Body of pancreas (tissue), 4 donors: ENCODE data around the gene SLC6A2. TPM values are rescaled to one million over a fixed set of nuclear protein-coding genes. Genes with fewer than 3 reads are reported as not detected.
A peak's percentile ranks its signal among the peaks of the same experiment; 100 is the strongest.

Experiments
- ATAC-seq: fragments of 150-250 bp; one replicate; pipeline ENCODE4 v1.9.1; 2016
- DNase-seq, 4 donors: peaks; one replicate each; pipeline ENCODE4 v3.0.0-alpha.2; 2019
- H3K27ac ChIP-seq, 4 donors: fragments of 200-600 bp; sonication (generic); 1 replicate in 3 of 4; 2 replicates in 1 of 4; pipeline versions ENCODE4 v1.5.1 to v1.6.1; 2016 to 2019; ENCODE audit warnings: mild to moderate bottlenecking in 1 of 4, mixed read lengths in 1 of 4, moderate library complexity in 1 of 4
- H3K27me3 ChIP-seq, 2 donors: fragments of 200-600 bp; sonication (generic); one replicate each; pipeline ENCODE4 v1.6.0; 2016; ENCODE audit warnings: mild to moderate bottlenecking in 1 of 2
- H3K36me3 ChIP-seq, 2 donors: fragments of 200-600 bp; sonication (generic); replicated peaks in 1 of 2; 2 replicates each; pipeline ENCODE4 v1.5.1; 2016; ENCODE audit warnings: low read depth in 2 of 2; ENCODE audit not compliant: insufficient read depth in 1 of 2
- H3K4me1 ChIP-seq: fragments of 200-600 bp; sonication (generic); one replicate; pipeline ENCODE4 v1.6.0; 2016
- H3K4me3 ChIP-seq, 2 donors: fragments of 200-600 bp; sonication (generic); 1 replicate in 1 of 2; 2 replicates in 1 of 2; pipeline ENCODE4 v1.5.1; 2016 to 2019
- H3K9me3 ChIP-seq, 3 donors: fragments of 200-600 bp; sonication (generic); 1 replicate in 2 of 3; 2 replicates in 1 of 3; pipeline ENCODE4 v1.5.1; 2016
- POLR2A ChIP-seq, 3 donors: fragments of 450-650 bp; IDR thresholded peaks; one replicate each; pipeline ENCODE4 v1.6.1; 2016; ENCODE audit warnings: antibody characterized with exemption in 3 of 3, mild to moderate bottlenecking in 2 of 3
- WGBS, 2 donors: methylation state at CpG; one replicate each; pipeline ENCODE4 v1.1.5; 2017; 5-methylcytosine and 5-hydroxymethylcytosine counted together
- intact Hi-C: fragments of 100-400 bp; cut with DNase I; formaldehyde crosslinking; loops from one replicate; pipeline ENCODE4 v1.15.1; 2023
- total RNA-seq, 2 donors: library from RNA; depleted of rRNA; stranded (reverse); fragments of >200 nt; gene quantifications; one replicate each; pipeline ENCODE4 v1.1.0, GENCODE V29; 2016
- TF ChIP-seq, protein P1 (sequence below), 7 experiments: fragments of 450-650 bp in 4 of 7; fragments of 200-600 bp in 3 of 7; sonication (generic) in 3 of 7; IDR thresholded peaks; one replicate each; pipeline ENCODE4 v1.5.1; 2016 to 2019; ENCODE audit warnings: antibody characterized with exemption in 7 of 7

The SLC6A2 gene
- total RNA-seq, 2 donors from 2014 or later: not detected

DNA sequence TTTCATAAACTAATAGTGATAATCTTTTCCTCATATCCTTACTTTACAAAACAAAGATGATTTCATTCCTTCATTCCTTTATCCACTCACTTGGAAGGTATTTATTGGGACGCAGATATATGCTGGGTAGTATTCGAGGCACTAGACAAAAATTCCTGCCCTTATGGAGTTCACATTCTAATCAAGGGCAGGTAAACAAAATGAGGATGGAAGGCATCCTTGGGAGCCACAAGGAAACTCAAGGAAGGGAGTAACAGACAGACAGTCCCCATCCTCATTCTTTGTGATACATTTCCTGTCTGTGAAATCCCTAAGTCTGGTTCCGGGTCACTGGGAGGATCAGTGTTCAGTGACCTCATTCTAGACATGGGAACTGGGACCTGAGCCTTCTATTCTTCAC, 45.2 kb downstream of the SLC6A2 start:
- intact Hi-C loops: no loop called here
- no peak overlapping the region for H3K27ac ChIP-seq
- H3K36me3 ChIP-seq: no peaks in the 10 kb centered on the region
- DNase-seq (no peak), ATAC-seq (no peak)
- H3K4me3 ChIP-seq: no peak overlapping the region
- H3K4me1 ChIP-seq: no peaks in the 10 kb centered on the region
- H3K27me3 ChIP-seq: no peaks in the 10 kb centered on the region
- TF ChIP-seq, protein P1, sequence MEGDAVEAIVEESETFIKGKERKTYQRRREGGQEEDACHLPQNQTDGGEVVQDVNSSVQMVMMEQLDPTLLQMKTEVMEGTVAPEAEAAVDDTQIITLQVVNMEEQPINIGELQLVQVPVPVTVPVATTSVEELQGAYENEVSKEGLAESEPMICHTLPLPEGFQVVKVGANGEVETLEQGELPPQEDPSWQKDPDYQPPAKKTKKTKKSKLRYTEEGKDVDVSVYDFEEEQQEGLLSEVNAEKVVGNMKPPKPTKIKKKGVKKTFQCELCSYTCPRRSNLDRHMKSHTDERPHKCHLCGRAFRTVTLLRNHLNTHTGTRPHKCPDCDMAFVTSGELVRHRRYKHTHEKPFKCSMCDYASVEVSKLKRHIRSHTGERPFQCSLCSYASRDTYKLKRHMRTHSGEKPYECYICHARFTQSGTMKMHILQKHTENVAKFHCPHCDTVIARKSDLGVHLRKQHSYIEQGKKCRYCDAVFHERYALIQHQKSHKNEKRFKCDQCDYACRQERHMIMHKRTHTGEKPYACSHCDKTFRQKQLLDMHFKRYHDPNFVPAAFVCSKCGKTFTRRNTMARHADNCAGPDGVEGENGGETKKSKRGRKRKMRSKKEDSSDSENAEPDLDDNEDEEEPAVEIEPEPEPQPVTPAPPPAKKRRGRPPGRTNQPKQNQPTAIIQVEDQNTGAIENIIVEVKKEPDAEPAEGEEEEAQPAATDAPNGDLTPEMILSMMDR (IDR thresholded peaks at IDR 0.05): no peak
- TF ChIP-seq POLR2A (IDR thresholded peaks at IDR 0.05): no peak
- no peaks in the 10 kb centered on the region for H3K9me3 ChIP-seq
- WGBS, 2 donors: 63 to 87% methylated on average over 3 of the region's 3 CpGs

DNA sequence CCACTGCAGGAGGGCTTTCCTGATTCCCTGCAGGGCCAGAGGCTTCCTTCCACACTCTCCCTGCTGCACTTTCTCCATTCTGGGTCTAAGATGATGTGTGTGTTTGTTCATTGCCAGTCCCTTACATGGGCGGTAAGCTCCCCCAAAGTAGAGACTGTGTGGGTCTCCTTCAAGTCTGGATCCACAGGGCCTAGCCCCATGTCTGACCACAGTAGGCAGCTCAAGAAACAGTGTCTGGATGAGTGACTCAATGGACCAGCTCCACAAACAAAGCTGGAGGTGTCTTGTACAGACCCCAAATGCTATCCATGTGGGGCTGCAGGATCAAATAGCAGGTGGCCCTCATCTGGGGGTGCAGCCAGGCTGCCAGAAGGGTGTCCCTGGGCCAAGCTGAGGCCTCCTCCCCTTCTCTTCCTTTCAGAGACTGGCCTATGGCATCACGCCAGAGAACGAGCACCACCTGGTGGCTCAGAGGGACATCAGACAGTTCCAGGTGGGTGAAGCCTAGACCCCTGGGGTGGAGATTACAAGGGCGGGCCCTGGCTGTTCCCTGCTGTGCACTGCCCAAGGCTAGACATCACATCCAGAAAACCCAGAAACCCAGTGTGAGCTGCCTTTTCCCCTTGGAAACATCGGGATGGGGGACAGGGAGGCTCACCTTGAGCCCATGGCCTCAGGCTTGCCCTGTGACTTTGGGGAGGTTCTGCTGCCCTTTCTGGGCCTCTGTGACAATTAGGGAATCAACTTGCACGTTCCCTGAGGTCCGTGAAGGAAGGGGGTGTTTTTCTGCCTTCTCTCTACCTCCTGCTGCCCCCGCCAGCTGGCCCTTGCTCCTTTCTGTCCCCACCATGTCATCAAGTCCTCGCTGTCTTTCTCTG, 45.9 kb downstream of the SLC6A2 start:
- intact Hi-C loops: no loop called here
- Histone ChIP-seq H3K9me3 (no peaks in the 10 kb centered on the region), H3K4me1 (no peaks in the 10 kb centered on the region), H3K4me3 (no peak overlapping the region), H3K27me3 (no peaks in the 10 kb centered on the region), H3K27ac (no peak overlapping the region), H3K36me3 (no peaks in the 10 kb centered on the region)
- no peak for TF ChIP-seq POLR2A (IDR thresholded peaks at IDR 0.05)
- TF ChIP-seq, protein P1 (IDR thresholded peaks at IDR 0.05): peak; percentile 32 to 66 (median 60)
- peak; percentile 61 to 73 (median 68) for DNase-seq
- peak; percentile 47 for ATAC-seq
- 43 to 44% methylated on average over 7 to 9 of the region's 9 CpGs for WGBS, 2 donors

DNA sequence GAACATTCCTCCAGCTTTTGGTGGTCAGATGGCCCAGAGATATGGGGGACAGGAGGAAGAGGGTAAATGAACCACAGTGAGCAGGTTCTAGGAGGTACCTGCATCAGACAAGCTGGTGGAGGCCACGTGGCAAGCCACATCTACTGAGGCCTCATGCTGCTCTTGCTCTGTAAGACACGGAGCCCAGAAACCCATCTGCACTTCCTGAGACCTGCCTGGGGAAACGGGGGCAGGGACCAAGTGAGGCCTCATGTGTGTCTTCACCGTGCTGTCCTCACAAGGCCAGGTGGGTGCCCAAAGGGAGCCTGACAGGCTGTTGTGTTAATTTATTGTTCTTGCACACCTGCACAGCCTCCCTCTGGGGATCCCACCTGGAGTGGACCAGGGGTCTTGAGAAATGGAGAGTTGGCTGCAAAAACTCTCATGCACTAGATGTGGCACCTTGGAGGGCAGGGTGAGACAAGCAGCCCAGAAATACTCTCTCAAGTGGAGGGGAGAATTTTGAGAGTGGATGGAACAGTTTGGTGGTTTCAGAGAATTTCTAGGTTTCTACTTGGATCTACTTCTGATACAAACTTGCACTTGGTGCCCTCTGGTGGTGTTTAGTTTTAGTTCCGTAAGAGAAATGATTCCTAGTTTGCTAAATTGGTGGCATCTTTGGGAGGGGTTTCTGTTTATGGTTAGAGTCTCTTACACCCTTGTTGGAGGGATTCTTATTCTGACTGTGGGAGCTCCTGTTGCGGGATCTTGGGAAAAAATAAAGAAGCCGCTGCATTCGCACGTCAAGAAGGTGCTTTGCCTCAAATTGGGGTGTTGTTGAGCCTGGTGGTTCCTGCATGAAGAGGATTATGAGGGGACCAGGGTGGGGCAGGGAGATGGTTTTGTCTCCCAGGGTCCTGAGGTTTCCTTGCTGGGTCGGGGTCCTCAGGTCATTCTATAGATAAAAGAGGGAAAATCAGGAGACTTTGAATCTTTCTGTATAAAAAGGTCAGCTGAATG, 47.5 kb downstream of the SLC6A2 start:
- DNase-seq (peak in 3 of 4 donors; percentile 22 to 50 (median 33)), ATAC-seq (no peak)

DNA sequence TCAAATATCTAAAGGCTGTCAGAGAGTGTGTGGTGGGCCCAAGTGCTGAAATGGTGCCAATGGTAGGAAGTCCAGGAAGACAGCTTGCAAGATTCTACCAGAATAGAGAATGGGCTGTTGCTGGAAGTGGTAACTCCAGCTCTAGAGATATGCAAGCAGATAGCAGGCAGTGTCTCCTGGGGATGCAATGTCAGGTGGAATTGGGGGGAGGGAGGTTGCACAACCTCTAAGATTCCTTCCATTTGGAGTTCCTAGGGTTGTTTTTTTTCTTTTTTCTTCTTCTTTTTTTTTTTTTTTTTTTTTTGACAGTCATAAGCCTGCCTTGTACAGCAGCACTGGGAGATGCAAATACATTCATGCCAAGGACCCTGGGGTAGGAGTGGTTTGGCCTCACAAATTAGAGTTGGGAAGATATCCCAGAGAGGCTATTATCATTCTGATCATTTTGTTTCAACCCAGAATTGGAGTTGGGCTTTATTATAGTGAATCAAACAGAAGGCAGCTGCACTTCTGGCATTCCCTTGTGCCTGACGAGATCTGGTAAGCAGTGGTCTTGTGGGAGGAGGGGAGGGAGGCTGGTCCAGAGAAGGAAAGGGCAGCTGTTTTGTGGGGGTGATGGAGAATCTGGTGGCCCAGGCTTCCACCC, 51.1 kb downstream of the SLC6A2 start:
- H3K4me3 ChIP-seq: no peak overlapping the region
- DNase-seq (no peak), ATAC-seq (no peak)
- H3K9me3 ChIP-seq: no peaks in the 10 kb centered on the region
- WGBS, 2 donors: 47 to 60% methylated on average over 1 of the region's 1 CpG
- intact Hi-C loops: loop anchor here (5.0 kb wide), 1 partner anchor 610 kb away; no protein-coding TSS in a partner anchor
- no peaks in the 10 kb centered on the region for H3K4me1 ChIP-seq
- no peak for TF ChIP-seq POLR2A (IDR thresholded peaks at IDR 0.05)
- TF ChIP-seq, protein P1 (IDR thresholded peaks at IDR 0.05): no peak
- no peak overlapping the region for H3K27ac ChIP-seq
- H3K27me3 ChIP-seq: no peaks in the 10 kb centered on the region
- H3K36me3 ChIP-seq: no peaks in the 10 kb centered on the region

More for the DNA sequence above, 47.5 kb downstream of the SLC6A2 start:
- intact Hi-C loops: no loop called here
- Histone ChIP-seq H3K9me3 (no peaks in the 10 kb centered on the region), H3K4me3 (no peak overlapping the region), H3K27me3 (no peaks in the 10 kb centered on the region), H3K4me1 (no peaks in the 10 kb centered on the region), H3K27ac (no peak overlapping the region), H3K36me3 (no peaks in the 10 kb centered on the region)
- TF ChIP-seq, protein P1 (IDR thresholded peaks at IDR 0.05): peak in 6 of 7 experiments; percentile 22 to 51 (median 48)
- no peak for TF ChIP-seq POLR2A (IDR thresholded peaks at IDR 0.05)
- WGBS, 2 donors: 29 to 32% methylated on average over 10 of the region's 10 CpGs
